Testis (tissue), 3 donors: ENCODE results near the gene OBSCN. TPM values are rescaled to one million over a fixed set of nuclear protein-coding genes. Genes with fewer than 3 reads are reported as not detected.

Experiments used
- DNase-seq: peaks from one replicate; pipeline ENCODE4 v3.0.0-alpha.2; 2019
- H3K27ac ChIP-seq, 2 donors: fragments of 200-600 bp; sonication (generic); one replicate each; pipeline ENCODE4 v1.5.1; 2019
- H3K27me3 ChIP-seq: fragments of 200-600 bp; sonication (generic); one replicate; pipeline ENCODE4 v1.5.1; 2019
- H3K36me3 ChIP-seq: fragments of 200-600 bp; sonication (generic); one replicate; pipeline ENCODE4 v1.5.1; 2017; ENCODE audit warnings: low read depth; ENCODE audit errors: missing control alignments
- H3K4me1 ChIP-seq: fragments of 200-600 bp; sonication (generic); one replicate; pipeline ENCODE4 v1.5.1; 2019
- H3K4me3 ChIP-seq, 2 donors: fragments of 200-600 bp; sonication (generic); one replicate each; pipeline ENCODE4 v1.5.1; 2017 to 2019
- H3K9me3 ChIP-seq: fragments of 200-600 bp; sonication (generic); one replicate; pipeline ENCODE4 v1.5.1; 2017
- CTCF ChIP-seq, 3 experiments: fragments of 450-650 bp in 2 of 3; fragments of 200-600 bp in 1 of 3; sonication (generic) in 1 of 3; IDR thresholded peaks; one replicate each; pipeline ENCODE4 v1.5.1; 2016 to 2019; ENCODE audit warnings: antibody characterized with exemption in 3 of 3, mild to moderate bottlenecking in 2 of 3, moderate library complexity in 1 of 3
- POLR2A ChIP-seq: fragments of 450-650 bp; IDR thresholded peaks from one replicate; pipeline ENCODE4 v1.6.1; 2017; ENCODE audit warnings: antibody characterized with exemption, mild to moderate bottlenecking, moderate library complexity
- WGBS, 2 donors: methylation state at CpG; one replicate each; pipeline ENCODE4 v1.1.5; 2018; 5-methylcytosine and 5-hydroxymethylcytosine counted together
- intact Hi-C: fragments of 100-400 bp; cut with DNase I; formaldehyde crosslinking; loops from one replicate; pipeline ENCODE4 v1.15.1; 2023; ENCODE audit warnings: low total_unique reads
- polyA plus RNA-seq: library from polyadenylated mRNA; stranded (reverse); fragments of 350-450 nt; fragmentation: Illumina TruSeq; extraction: RNeasy Lipid Tissue Mini Kit (QIAGEN cat#74804); gene quantifications from one replicate; pipeline ENCODE4 v1.2.3, GENCODE V29; 2014; ENCODE audit warnings: low read depth, low replicate concordance; ENCODE audit not compliant: insufficient read depth
- total RNA-seq, 2 donors: library from RNA; depleted of rRNA; stranded (reverse); fragments of >200 nt; gene quantifications; one replicate each; pipeline ENCODE4 v1.2.3, GENCODE V29; 2016

Gene OBSCN
- total and polyA plus RNA-seq, 3 donors from 2014 or later = 8.3 to 30.0 (median 28.6) TPM

DNA sequence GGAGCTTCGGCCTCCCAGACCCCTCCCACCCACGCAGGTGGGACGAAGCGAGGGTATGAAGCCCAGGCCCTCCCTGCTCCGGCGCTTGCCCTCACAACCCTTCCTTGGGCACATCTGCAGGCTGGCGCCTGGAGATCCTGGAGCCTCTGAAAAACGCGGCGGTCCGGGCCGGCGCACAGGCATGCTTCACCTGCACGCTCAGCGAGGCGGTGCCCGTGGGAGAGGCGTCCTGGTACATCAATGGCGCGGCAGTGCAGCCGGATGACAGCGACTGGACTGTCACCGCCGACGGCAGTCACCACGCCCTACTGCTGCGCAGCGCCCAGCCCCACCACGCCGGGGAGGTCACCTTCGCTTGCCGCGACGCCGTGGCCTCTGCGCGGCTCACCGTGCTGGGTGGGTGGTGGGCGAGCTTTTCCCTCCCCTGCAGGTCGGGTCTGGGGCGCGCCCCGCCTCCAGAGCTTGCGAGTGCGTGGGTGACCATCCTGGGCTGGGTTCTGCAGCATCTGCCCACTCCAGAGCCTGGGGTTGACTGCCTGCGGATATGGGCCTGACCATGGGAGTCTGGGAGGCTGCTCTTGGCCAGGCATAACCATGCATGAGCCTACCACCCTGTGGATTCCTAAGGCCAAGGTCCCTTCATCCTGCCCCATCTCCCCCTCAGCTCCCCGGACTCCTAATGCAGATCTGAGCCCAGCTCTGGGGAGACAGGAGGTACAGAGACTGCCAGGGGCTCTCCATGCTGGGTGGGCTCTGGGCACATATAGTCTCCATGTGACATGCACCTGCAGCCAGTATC is 108.9 kb downstream of the OBSCN start:
- no peak for TF ChIP-seq POLR2A
- no peak for TF ChIP-seq CTCF (IDR thresholded peaks at IDR 0.05)
- 93% methylated on average over 47 of the region's 47 CpGs; no CpG with 5 or more reads in 1 of the 2 donors for WGBS, 2 donors
- H3K27ac ChIP-seq = no peak overlapping the region
- no peaks in the 10 kb centered on the region for H3K4me1 ChIP-seq
- DNase-seq = no peak
- intact Hi-C loops = no loop called here
- no peak overlapping the region for H3K4me3 ChIP-seq
- no peaks in the 10 kb centered on the region for H3K27me3 ChIP-seq
- H3K36me3 ChIP-seq = no peaks in the 10 kb centered on the region
- H3K9me3 ChIP-seq = no peaks in the 10 kb centered on the region

DNA sequence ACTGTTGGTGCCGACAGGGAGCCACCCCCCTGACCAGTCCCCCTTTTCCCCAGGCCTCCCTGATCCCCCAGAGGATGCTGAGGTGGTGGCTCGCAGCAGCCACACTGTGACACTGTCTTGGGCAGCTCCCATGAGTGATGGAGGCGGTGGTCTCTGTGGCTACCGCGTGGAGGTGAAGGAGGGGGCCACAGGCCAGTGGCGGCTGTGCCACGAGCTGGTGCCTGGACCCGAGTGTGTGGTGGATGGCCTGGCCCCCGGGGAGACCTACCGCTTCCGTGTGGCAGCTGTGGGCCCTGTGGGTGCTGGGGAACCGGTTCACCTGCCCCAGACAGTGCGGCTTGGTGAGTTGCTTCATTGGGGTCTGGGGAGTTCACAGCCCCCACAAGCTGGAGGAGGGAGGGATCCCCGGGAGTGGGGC is 109.6 kb downstream of the OBSCN start:
- 92% methylated on average over 14 of the region's 14 CpGs; no CpG with 5 or more reads in 1 of the 2 donors for WGBS, 2 donors
- no peak for TF ChIP-seq CTCF (IDR thresholded peaks at IDR 0.05)
- TF ChIP-seq POLR2A = no peak
- peak; percentile 8 for DNase-seq
- Histone ChIP-seq H3K27me3 (no peaks in the 10 kb centered on the region), H3K4me3 (no peak overlapping the region), H3K36me3 (no peaks in the 10 kb centered on the region), H3K27ac (no peak overlapping the region), H3K9me3 (no peaks in the 10 kb centered on the region), H3K4me1 (no peaks in the 10 kb centered on the region)
- intact Hi-C loops = no loop called here

DNA sequence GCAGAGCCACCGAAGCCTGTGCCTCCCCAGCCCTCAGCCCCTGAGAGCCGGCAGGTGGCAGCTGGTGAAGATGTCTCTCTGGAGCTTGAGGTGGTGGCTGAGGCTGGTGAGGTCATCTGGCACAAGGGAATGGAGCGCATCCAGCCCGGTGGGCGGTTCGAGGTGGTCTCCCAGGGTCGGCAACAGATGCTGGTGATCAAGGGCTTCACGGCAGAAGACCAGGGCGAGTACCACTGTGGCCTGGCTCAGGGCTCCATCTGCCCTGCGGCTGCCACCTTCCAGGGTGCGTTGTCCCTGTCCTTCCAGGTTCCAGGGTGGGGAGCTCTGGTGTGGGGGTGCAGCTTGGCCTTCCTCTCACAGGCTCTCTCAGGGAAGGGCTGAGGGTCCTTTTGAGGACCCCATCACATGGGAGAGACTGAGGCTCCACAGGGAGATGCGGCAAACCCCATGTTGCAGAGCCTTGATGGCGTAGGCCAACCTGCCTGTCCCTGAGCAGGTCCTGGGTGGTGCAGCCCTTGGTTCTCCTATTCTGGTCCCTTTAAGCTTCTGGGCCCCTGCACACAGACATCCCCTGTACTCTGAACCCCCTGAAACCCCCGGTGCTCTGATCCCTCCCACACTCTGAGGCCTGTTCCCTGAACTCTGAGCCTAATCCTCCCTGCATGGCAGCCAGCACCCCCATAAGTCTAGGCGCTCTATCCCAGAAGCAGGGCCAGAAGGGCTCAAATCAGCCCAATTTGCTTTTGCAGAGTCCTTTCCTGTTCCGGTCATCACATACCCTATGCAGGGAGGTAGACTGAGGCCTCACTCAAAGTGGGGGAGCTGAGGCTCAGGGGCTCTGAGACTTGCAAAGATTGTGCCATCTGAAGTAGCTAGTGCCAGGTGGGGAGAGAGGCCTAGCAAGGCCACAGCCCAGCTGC is 110.3 kb downstream of the OBSCN start:
- intact Hi-C loops = no loop called here
- H3K4me1 ChIP-seq = no peaks in the 10 kb centered on the region
- no peaks in the 10 kb centered on the region for H3K9me3 ChIP-seq
- TF ChIP-seq CTCF (IDR thresholded peaks at IDR 0.05) = no peak
- TF ChIP-seq POLR2A = no peak
- no peaks in the 10 kb centered on the region for H3K36me3 ChIP-seq
- no peak overlapping the region for H3K27ac ChIP-seq
- peak; percentile 12 for DNase-seq
- WGBS, 2 donors = 92 to 97% methylated on average over 10 to 16 of the region's 16 CpGs
- H3K27me3 ChIP-seq = no peaks in the 10 kb centered on the region
- no peak overlapping the region for H3K4me3 ChIP-seq

- Histone ChIP-seq H3K4me3 (no peak overlapping the region), H3K36me3 (no peaks in the 10 kb centered on the region), H3K9me3 (no peaks in the 10 kb centered on the region), H3K4me1 (no peaks in the 10 kb centered on the region), H3K27ac (no peak overlapping the region), H3K27me3 (no peaks in the 10 kb centered on the region)
- intact Hi-C loops = no loop called here
- no peak for TF ChIP-seq POLR2A
- no peak for TF ChIP-seq CTCF (IDR thresholded peaks at IDR 0.05)
- 98 to 99% methylated on average over 10 to 15 of the region's 15 CpGs for WGBS, 2 donors
- DNase-seq = no peak
Measured at GRCh38 chr1:228318823-228319241, 111.0 kb downstream of the OBSCN start.
